ENCODE data around the gene SASH1. TPM values are rescaled to one million over a fixed set of nuclear protein-coding genes. Genes with fewer than 3 reads are reported as not detected.

Gene SASH1
- total RNA-seq, 1 experiment from 2014 or later, result 9.8 TPM

GRCh38 chr6:148591656-148592055 is 249.0 kb downstream of the SASH1 start:
- Histone ChIP-seq H3K9ac (ENCODE audit: low read length) (no peak overlapping the region), H3F3A (ENCODE audit: low read length, unreplicated experiment) (no peaks in the 10 kb centered on the region), H4K20me1 (ENCODE audit: low read length) (no peaks in the 10 kb centered on the region), H3K9me2 (replicated peaks; ENCODE audit: low read length) (no peaks in the 10 kb centered on the region), H3K36me3 (ENCODE audit: low read depth, low read length) (no peaks in the 10 kb centered on the region), H3K27me3 (ENCODE audit: low read length) (no peaks in the 10 kb centered on the region), H3K4me3 (ENCODE audit: low read length) (no peak overlapping the region), H3K27ac (ENCODE audit: low read length) (no peak overlapping the region), H3K4me1 (ENCODE audit: insufficient read depth, low read length) (no peaks in the 10 kb centered on the region), H3K79me2 (ENCODE audit: low read length) (no peaks in the 10 kb centered on the region), H3K4me2 (ENCODE audit: low read length) (no peak overlapping the region), H2AFZ (ENCODE audit: low read length) (no peak overlapping the region), H3K9me3 (ENCODE audit: low read length) (no peaks in the 10 kb centered on the region)
- no peak for ATAC-seq
- no peak for DNase-seq
- CTCF ChIA-PET, result no interaction called here
- BruUV-seq (replicated peaks), result no TSS peak
- intact Hi-C loops (cut with micrococcal nuclease), result no loop called here
- POLR2A ChIA-PET (ENCODE audit: unreplicated experiment), result no interaction called here
- TF ChIP-seq EZH2 (IDR thresholded peaks at IDR 0.05; ENCODE audit: low read length, unreplicated experiment) (no peak), CTCF (conservative IDR thresholded peaks at IDR 0.05; ENCODE audit: low read depth, low read length) (no peak), EZH2phosphoT487 (IDR thresholded peaks at IDR 0.05; ENCODE audit: borderline replicate concordance, low read length) (no peak)

GRCh38 chr6:148593130-148593812 is 250.6 kb downstream of the SASH1 start:
- no peaks in the 10 kb centered on the region for H3K79me2 ChIP-seq (ENCODE audit: low read length)
- no peaks in the 10 kb centered on the region for H3K36me3 ChIP-seq (ENCODE audit: low read depth, low read length)
- H3K27ac ChIP-seq (ENCODE audit: low read length), result no peak overlapping the region
- H4K20me1 ChIP-seq (ENCODE audit: low read length), result no peaks in the 10 kb centered on the region
- intact Hi-C loops (cut with micrococcal nuclease), result no loop called here
- TF ChIP-seq EZH2phosphoT487 (IDR thresholded peaks at IDR 0.05; ENCODE audit: borderline replicate concordance, low read length) (no peak), EZH2 (IDR thresholded peaks at IDR 0.05; ENCODE audit: low read length, unreplicated experiment) (no peak), CTCF (conservative IDR thresholded peaks at IDR 0.05; ENCODE audit: low read depth, low read length) (no peak)
- CTCF ChIA-PET, result no interaction called here
- no peak overlapping the region for H3K4me3 ChIP-seq (ENCODE audit: low read length)
- no peaks in the 10 kb centered on the region for H3K9me2 ChIP-seq (replicated peaks; ENCODE audit: low read length)
- no peaks in the 10 kb centered on the region for H3F3A ChIP-seq (ENCODE audit: low read length, unreplicated experiment)
- BruUV-seq (replicated peaks), result no TSS peak
- peak; percentile 25 for DNase-seq
- H3K4me1 ChIP-seq (ENCODE audit: insufficient read depth, low read length), result no peaks in the 10 kb centered on the region
- no peak overlapping the region for H3K9ac ChIP-seq (ENCODE audit: low read length)
- no peak overlapping the region for H3K4me2 ChIP-seq (ENCODE audit: low read length)
- POLR2A ChIA-PET (ENCODE audit: unreplicated experiment), result no interaction called here
- ATAC-seq, result no peak
- no peaks in the 10 kb centered on the region for H3K27me3 ChIP-seq (ENCODE audit: low read length)
- H3K9me3 ChIP-seq (ENCODE audit: low read length), result no peaks in the 10 kb centered on the region
- peak overlapping the region; percentile 35; the same call in 1 of the 2 replicates for H2AFZ ChIP-seq (ENCODE audit: low read length)

- ChIA-PET POLR2A (ENCODE audit: unreplicated experiment) (no interaction called here), CTCF (no interaction called here)
- Histone ChIP-seq H3K4me3 (ENCODE audit: low read length) (no peak overlapping the region), H3K9ac (ENCODE audit: low read length) (no peak overlapping the region), H3K9me2 (replicated peaks; ENCODE audit: low read length) (no peaks in the 10 kb centered on the region), H3K36me3 (ENCODE audit: low read depth, low read length) (no peaks in the 10 kb centered on the region), H4K20me1 (ENCODE audit: low read length) (no peaks in the 10 kb centered on the region), H3F3A (ENCODE audit: low read length, unreplicated experiment) (no peaks in the 10 kb centered on the region), H3K79me2 (ENCODE audit: low read length) (no peaks in the 10 kb centered on the region), H3K4me2 (ENCODE audit: low read length) (no peak overlapping the region), H3K27ac (ENCODE audit: low read length) (no peak overlapping the region), H3K27me3 (ENCODE audit: low read length) (no peaks in the 10 kb centered on the region), H3K9me3 (ENCODE audit: low read length) (no peaks in the 10 kb centered on the region), H2AFZ (ENCODE audit: low read length) (no peak overlapping the region), H3K4me1 (ENCODE audit: insufficient read depth, low read length) (no peaks in the 10 kb centered on the region)
- ATAC-seq, result no peak
- no TSS peak for BruUV-seq (replicated peaks)
- intact Hi-C loops (cut with micrococcal nuclease), result no loop called here
- no peak for TF ChIP-seq CTCF (conservative IDR thresholded peaks at IDR 0.05; ENCODE audit: low read depth, low read length)
- no peak for TF ChIP-seq EZH2 (IDR thresholded peaks at IDR 0.05; ENCODE audit: low read length, unreplicated experiment)
- no peak for TF ChIP-seq EZH2phosphoT487 (IDR thresholded peaks at IDR 0.05; ENCODE audit: borderline replicate concordance, low read length)
- no peak for DNase-seq
Measured at GRCh38 chr6:148593813-148594170, 251.2 kb downstream of the SASH1 start.

Data from PC-3 (cell line).